K562 (cell line): Measurements from ENCODE around the gene DEK. TPM values are rescaled to one million over a fixed set of nuclear protein-coding genes. Genes with fewer than 3 reads are reported as not detected.

Source experiments
- CREM ChIP-seq: IDR thresholded peaks from 2 replicates; pipeline ENCODE4 v1.6.1; 2014; ENCODE audit warnings: antibody characterized with exemption, low read depth
- DEAF1 ChIP-seq: fragments of 450-650 bp; formaldehyde crosslinking; IDR thresholded peaks from 2 replicates; pipeline ENCODE4 v1.4.0; 2020; ENCODE audit warnings: mild to moderate bottlenecking, moderate library complexity
- FOS ChIP-seq: IDR thresholded peaks from 3 replicates; pipeline ENCODE4 v1.6.1; 2011; ENCODE audit not compliant: insufficient read length; ENCODE audit errors: extremely low read depth
- GATAD2B ChIP-seq: fragments of 450-650 bp; IDR thresholded peaks from 2 replicates; pipeline ENCODE4 v1.6.1; 2017; ENCODE audit warnings: mild to moderate bottlenecking, borderline replicate concordance
- GTF2F1 ChIP-seq: IDR thresholded peaks from 2 replicates; pipeline ENCODE4 v1.6.1; 2011; ENCODE audit warnings: low read depth, low read length, improper control_type of control experiment
- HDAC8 ChIP-seq: fragments of 450-650 bp; IDR thresholded peaks from 2 replicates; pipeline ENCODE4 v1.6.1; 2016; ENCODE audit warnings: mild to moderate bottlenecking, missing genetic modification characterization, moderate library complexity, missing compliant biosample characterization
- HNRNPLL ChIP-seq: fragments of 200-400 bp; formaldehyde crosslinking; IDR thresholded peaks from 2 replicates; pipeline ENCODE4 v1.6.1; 2017; ENCODE audit warnings: low read length, low read depth, mild to moderate bottlenecking; ENCODE audit not compliant: poor library complexity, severe bottlenecking
- HSF4 ChIP-seq: fragments of 250-450 bp; sonication (Bioruptor Pico); IDR thresholded peaks from 2 replicates; pipeline ENCODE4 v2.1.2; 2022; ENCODE audit warnings: mild to moderate bottlenecking, moderate library complexity, borderline replicate concordance
- KLF10 ChIP-seq: fragments of 250-450 bp; sonication (Bioruptor Pico); IDR thresholded peaks from 2 replicates; pipeline ENCODE4 v1.6.1; 2021; ENCODE audit warnings: matching md5 sums
- MEF2D ChIP-seq: conservative IDR thresholded peaks from 2 replicates; pipeline ENCODE4 v1.6.1; 2016; ENCODE audit warnings: low read depth, missing genetic modification characterization, missing compliant biosample characterization
- MEIS2 ChIP-seq: fragments of 450-650 bp; IDR thresholded peaks from 2 replicates; pipeline ENCODE4 v1.6.1; 2014; ENCODE audit warnings: mild to moderate bottlenecking; ENCODE audit not compliant: partially characterized antibody
- NFATC3 ChIP-seq: fragments of 450-650 bp; IDR thresholded peaks from 2 replicates; pipeline ENCODE4 v1.6.1; 2017; ENCODE audit warnings: mild to moderate bottlenecking
- POLR2A ChIP-seq: fragments of 450-650 bp; conservative IDR thresholded peaks from 2 replicates; pipeline ENCODE4 v1.6.1; 2016
- POLR2G ChIP-seq: fragments of 200-400 bp; formaldehyde crosslinking; IDR thresholded peaks from 2 replicates; pipeline ENCODE4 v1.6.1; 2017; ENCODE audit warnings: low read depth, mild to moderate bottlenecking, antibody characterized with exemption, low read length, moderate library complexity
- RREB1 ChIP-seq: fragments of 250-450 bp; sonication (Bioruptor Pico); IDR thresholded peaks from 2 replicates; pipeline ENCODE4 v1.4.0; 2020
- SETDB1 ChIP-seq: IDR thresholded peaks from one replicate; pipeline ENCODE4 v1.6.1; 2012; ENCODE audit warnings: low read length, control low read depth, inconsistent platforms
- SRF ChIP-seq, 2 experiments: fragments of 250-450, 450-650 bp in 1 of 2; sonication (Bioruptor Pico) in 1 of 2; sonication (generic) in 1 of 2; formaldehyde crosslinking; IDR thresholded peaks; 2 replicates each; pipeline versions ENCODE4 v1.5.0 to v1.5.1; 2020 to 2022; ENCODE audit warnings: mild to moderate bottlenecking in 1 of 2, missing genetic modification reagents in 1 of 2
- TEAD2 ChIP-seq: fragments of 450-650 bp; IDR thresholded peaks from 2 replicates; pipeline ENCODE4 v1.6.1; 2016; ENCODE audit warnings: missing genetic modification characterization, control low read depth, missing compliant biosample characterization
- ZFP1 ChIP-seq: fragments of 450-650 bp; formaldehyde crosslinking; IDR thresholded peaks from 2 replicates; pipeline ENCODE4 v1.4.0; 2020; ENCODE audit warnings: mild to moderate bottlenecking, mixed read lengths
- ZNF212 ChIP-seq: fragments of 450-650 bp; formaldehyde crosslinking; IDR thresholded peaks from 2 replicates; pipeline ENCODE4 v1.4.0; 2020; ENCODE audit warnings: mild to moderate bottlenecking
- ZNF699 ChIP-seq: fragments of 250-450 bp; sonication (Bioruptor Pico); IDR thresholded peaks from 2 replicates; pipeline ENCODE4 v1.8.0; 2021; ENCODE audit warnings: mild to moderate bottlenecking, moderate library complexity; ENCODE audit not compliant: insufficient replicate concordance
- polyA plus RNA-seq, 8 experiments: library from polyadenylated mRNA; depleted of rRNA in 4 of 8; stranded (reverse) in 5 of 8; unstranded in 3 of 8; fragments of >200 nt; fragmentation: Nextera tagmentation in 2 of 8; fragmentation: Illumina TruSeq in 1 of 8; extraction: Ambion mirVana in 2 of 8; extraction: Trizol in 1 of 8; gene quantifications; 2 replicates each; pipeline versions ENCODE4 v1.2.1 to v1.2.3, GENCODE V29; 2011 to 2014; ENCODE audit warnings: inconsistent platforms in 1 of 8, missing spikeins in 1 of 8
- total RNA-seq, 7 experiments: library from RNA; depleted of rRNA in 6 of 7; stranded (reverse); fragments of >200 nt in 6 of 7; fragmentation: Illumina TruSeq in 2 of 7; extraction: Trizol in 2 of 7; gene quantifications; 2 replicates each; pipeline versions ENCODE4 v1.2.1 to v1.2.3, GENCODE V29; 2011 to 2021; ENCODE audit warnings: low replicate concordance in 1 of 7

The DEK gene
- total and polyA plus RNA-seq, 9 of the 15 experiments (the other 6 are each of a cell fraction or from before 2014, with no cell fraction given): 82.3 to 338 (median 184) TPM

GRCh38 chr6:18243302-18243893 is 20.9 kb downstream of the DEK start (continued):
- no peak for TF ChIP-seq RREB1 (CRISPR knock-in tag)
- 0 out of 2 replicates have a peak, but pooled peaks have one; percentile 12 for TF ChIP-seq HSF4 (CRISPR knock-in tag)
- no peak for TF ChIP-seq HNRNPLL
- TF ChIP-seq DEAF1 (CRISPR knock-in tag): no peak
- no peak for TF ChIP-seq KLF10 (CRISPR knock-in tag)
- TF ChIP-seq ZNF699 (CRISPR knock-in tag): no peak
- no peak for TF ChIP-seq HDAC8 (tag)
- TF ChIP-seq ZFP1 (CRISPR knock-in tag): no peak
- no peak for TF ChIP-seq ZNF212 (CRISPR knock-in tag)
- peak; percentile 29; the same call in 1 of the 2 replicates for TF ChIP-seq POLR2A
- no peak for TF ChIP-seq FOS
- TF ChIP-seq CREM: no peak
- 0 out of 2 replicates have a peak, but pooled peaks have one; percentile 11 for TF ChIP-seq POLR2G
- no peak for TF ChIP-seq NFATC3
- peak; percentile 24; the same call in 1 of the 2 replicates for TF ChIP-seq MEF2D
- no peak for TF ChIP-seq GTF2F1
- no peak for TF ChIP-seq GATAD2B
- 0 out of 4 replicates have a peak, but pooled peaks of 1 of the 2 experiments have one; percentile 4 for TF ChIP-seq SRF (CRISPR knock-in tag; IDR thresholded peaks at IDR 0.05)
- no peak for TF ChIP-seq MEIS2
- no peak for TF ChIP-seq TEAD2 (tag)
- TF ChIP-seq SETDB1: no peak
